ENCODE measurements around the gene CABP4. TPM values are rescaled to one million over a fixed set of nuclear protein-coding genes. Genes with fewer than 3 reads are reported as not detected.

Gene CABP4
- total RNA-seq, 1 experiment from 2014 or later, result not detected

GRCh38 chr11:67486481-67487195 is 31.5 kb downstream of the CABP4 start (continued):
- TF ChIP-seq REST (IDR thresholded peaks at IDR 0.05; ENCODE audit: low read depth), result no peak
- TF ChIP-seq EGR1 (IDR thresholded peaks at IDR 0.05; ENCODE audit: low read depth), result no peak
- TF ChIP-seq, protein P1, sequence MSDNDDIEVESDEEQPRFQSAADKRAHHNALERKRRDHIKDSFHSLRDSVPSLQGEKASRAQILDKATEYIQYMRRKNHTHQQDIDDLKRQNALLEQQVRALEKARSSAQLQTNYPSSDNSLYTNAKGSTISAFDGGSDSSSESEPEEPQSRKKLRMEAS (IDR thresholded peaks at IDR 0.05), result no peak

- POLR2A ChIA-PET, result no interaction called here
- H2AFZ ChIP-seq (ENCODE audit: low read depth, low read length, poor library complexity, severe bottlenecking), result no peak overlapping the region
- RAD21 ChIA-PET (ENCODE audit: low non-redundant PET in 1 of 2, low total read pairs in 2 of 2, uncharacterized antibody in 2 of 2, unreplicated experiment in 2 of 2), result no interaction called here
Observed at GRCh38 chr11:67489203-67489884, 34.2 kb downstream of the CABP4 start.

More at GRCh38 chr11:67489203-67489884, 34.2 kb downstream of the CABP4 start:
- Histone ChIP-seq H3K36me3 (ENCODE audit: control insufficient read depth in 1 of 2, insufficient read depth in 2 of 2, low read length in 2 of 2) (no peaks in the 10 kb centered on the region; a peak in 2 of 4 replicates), H3K27ac (ENCODE audit: low read depth, low read length) (no peak overlapping the region), H3K4me1 (ENCODE audit: control insufficient read depth in 1 of 2, insufficient read depth in 2 of 2, low read length in 2 of 2) (peaks cover 7 to 13% of the 10 kb centered on the region in 2 experiments; a peak in 3 of 4 replicates), H3K9ac (ENCODE audit: low read length) (no peak overlapping the region), H3K9me2 (ENCODE audit: insufficient read depth) (no peaks in the 10 kb centered on the region), H3K4me2 (ENCODE audit: low read length) (no peak overlapping the region), H3K27me3 (ENCODE audit: insufficient read depth, low read length) (no peaks in the 10 kb centered on the region), H3K79me2 (ENCODE audit: insufficient read depth, low read length) (no peaks in the 10 kb centered on the region), H4K20me1 (ENCODE audit: insufficient read depth) (no peaks in the 10 kb centered on the region), H3K4me3 (replicated peaks in 1 of 2; ENCODE audit: low read depth in 1 of 2, low read length in 2 of 2) (no peak overlapping the region), H3K9me3 (ENCODE audit: control insufficient read depth in 1 of 2, insufficient read depth in 1 of 2, low read depth in 1 of 2, low read length in 2 of 2) (no peaks in the 10 kb centered on the region)
- DNase-seq (ENCODE audit: low read depth, low spot score), result no peak
- TF ChIP-seq, protein P1 (IDR thresholded peaks at IDR 0.05), result no peak
- TF ChIP-seq JUND (IDR thresholded peaks at IDR 0.05) (no peak), POLR2AphosphoS5 (IDR thresholded peaks at IDR 0.05; ENCODE audit: low read depth, low read length) (no peak), YY1 (IDR thresholded peaks at IDR 0.05; ENCODE audit: extremely low read depth, insufficient replicate concordance, low read depth, low read length) (no peak)
- ATAC-seq, result no peak
- BruUV-seq (replicated peaks), result no TSS peak
- intact Hi-C loops (cut with micrococcal nuclease), result no loop called here
- CTCF ChIA-PET, result no interaction called here

Measured in HCT116 (cell line).